Left lung (tissue), 10 donors: ENCODE data around the gene KIF11. TPM values are rescaled to one million over a fixed set of nuclear protein-coding genes. Genes with fewer than 3 reads are reported as not detected.

Experiments used
- ATAC-seq: fragments of 200-7000 bp; cut with Tn5 transposase; one replicate; pipeline ENCODE4 v1.9.1; 2020; ENCODE audit warnings: moderate library complexity
- DNase-seq, 4 donors: peaks; one replicate each; pipeline ENCODE4 v3.0.0-alpha.2; 2013 to 2020
- H3K27ac ChIP-seq, 2 donors: fragments of 200-600 bp; sonication (generic) in 1 of 2; one replicate each; pipeline versions ENCODE4 v1.5.0 to v1.8.0; 2020 to 2021
- H3K27me3 ChIP-seq, 2 donors: fragments of 200-600 bp; sonication (generic) in 1 of 2; one replicate each; pipeline versions ENCODE4 v1.5.0 to v1.8.0; 2020 to 2021
- H3K36me3 ChIP-seq, 2 donors: fragments of 200-600 bp; sonication (generic) in 1 of 2; one replicate each; pipeline versions ENCODE4 v1.5.0 to v1.8.0; 2020 to 2021
- H3K4me1 ChIP-seq, 2 donors: fragments of 200-600 bp; one replicate each; pipeline ENCODE4 v1.8.0; 2021
- H3K4me3 ChIP-seq, 2 donors: fragments of 200-600 bp; sonication (generic) in 1 of 2; one replicate each; pipeline versions ENCODE4 v1.5.0 to v1.8.0; 2020 to 2021; ENCODE audit warnings: mild to moderate bottlenecking in 1 of 2
- H3K9me3 ChIP-seq, 2 donors: fragments of 200-600 bp; sonication (generic) in 1 of 2; one replicate each; pipeline versions ENCODE4 v1.5.0 to v1.8.0; 2020 to 2021
- intact Hi-C, 2 donors: fragments of 100-400 bp; cut with DNase I; formaldehyde crosslinking; loops; one replicate each; pipeline versions ENCODE4 v1.11.2 to v1.14.2; 2022
- polyA plus RNA-seq, 6 donors: library from polyadenylated mRNA; unstranded; fragments of 120-200 nt; gene quantifications; one replicate each; pipeline ENCODE4 v1.2.1, GENCODE V29; 2013; ENCODE audit not compliant: insufficient read length in 6 of 6
- total RNA-seq, 2 donors: library from RNA; stranded (reverse); fragmentation: NEBNext Ultra II Directional; extraction: Animal tissue kit (Norgen Biotek cat#: 25700); gene quantifications; one replicate each; pipeline ENCODE4 v1.2.1, GENCODE V29; 2021
- TF ChIP-seq, protein P1 (sequence below), 2 donors: fragments of 200-600 bp; sonication (generic) in 1 of 2; IDR thresholded peaks; one replicate each; pipeline versions ENCODE4 v1.5.0 to v1.8.0; 2021; ENCODE audit warnings: antibody characterized with exemption in 2 of 2
- donor health status: DM: no; HTN: yes; CAD: no.
- donor health status: DM: no; HTN: no; CAD: no.

KIF11 gene
- total and polyA plus RNA-seq, 8 donors: 3.0 to 55.3 (median 28.0) TPM

DNA sequence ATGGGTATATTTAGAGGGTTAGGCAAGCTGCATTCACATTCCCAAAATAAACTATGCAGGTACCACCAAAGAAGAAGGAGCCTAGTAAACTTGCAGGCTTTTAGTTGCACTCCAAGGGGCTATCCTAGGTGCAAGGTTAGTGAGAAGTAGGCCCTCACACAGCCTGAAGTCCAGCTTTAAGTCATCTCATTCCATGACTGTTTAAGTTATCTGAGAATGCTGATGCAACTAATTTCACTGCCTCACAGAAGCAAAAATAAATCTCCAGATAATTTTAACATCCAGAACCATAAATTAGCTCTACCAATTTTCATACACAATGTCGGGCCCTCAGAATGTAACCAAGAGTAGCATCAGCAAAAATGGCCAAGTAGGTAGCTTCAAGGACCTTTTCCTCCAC is 62.5 kb downstream of the KIF11 start:
- DNase-seq: no peak
- H3K4me1 ChIP-seq: no peaks in the 10 kb centered on the region
- no peak for ATAC-seq
- intact Hi-C loops: no loop called here
- H3K9me3 ChIP-seq: no peaks in the 10 kb centered on the region
- no peak overlapping the region for H3K27ac ChIP-seq
- TF ChIP-seq, protein P1, sequence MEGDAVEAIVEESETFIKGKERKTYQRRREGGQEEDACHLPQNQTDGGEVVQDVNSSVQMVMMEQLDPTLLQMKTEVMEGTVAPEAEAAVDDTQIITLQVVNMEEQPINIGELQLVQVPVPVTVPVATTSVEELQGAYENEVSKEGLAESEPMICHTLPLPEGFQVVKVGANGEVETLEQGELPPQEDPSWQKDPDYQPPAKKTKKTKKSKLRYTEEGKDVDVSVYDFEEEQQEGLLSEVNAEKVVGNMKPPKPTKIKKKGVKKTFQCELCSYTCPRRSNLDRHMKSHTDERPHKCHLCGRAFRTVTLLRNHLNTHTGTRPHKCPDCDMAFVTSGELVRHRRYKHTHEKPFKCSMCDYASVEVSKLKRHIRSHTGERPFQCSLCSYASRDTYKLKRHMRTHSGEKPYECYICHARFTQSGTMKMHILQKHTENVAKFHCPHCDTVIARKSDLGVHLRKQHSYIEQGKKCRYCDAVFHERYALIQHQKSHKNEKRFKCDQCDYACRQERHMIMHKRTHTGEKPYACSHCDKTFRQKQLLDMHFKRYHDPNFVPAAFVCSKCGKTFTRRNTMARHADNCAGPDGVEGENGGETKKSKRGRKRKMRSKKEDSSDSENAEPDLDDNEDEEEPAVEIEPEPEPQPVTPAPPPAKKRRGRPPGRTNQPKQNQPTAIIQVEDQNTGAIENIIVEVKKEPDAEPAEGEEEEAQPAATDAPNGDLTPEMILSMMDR (IDR thresholded peaks at IDR 0.05): no peak
- H3K27me3 ChIP-seq: no peaks in the 10 kb centered on the region
- H3K4me3 ChIP-seq: no peak overlapping the region
- H3K36me3 ChIP-seq: peaks cover 0 to 11% of the 10 kb centered on the region in 2 donors

DNA sequence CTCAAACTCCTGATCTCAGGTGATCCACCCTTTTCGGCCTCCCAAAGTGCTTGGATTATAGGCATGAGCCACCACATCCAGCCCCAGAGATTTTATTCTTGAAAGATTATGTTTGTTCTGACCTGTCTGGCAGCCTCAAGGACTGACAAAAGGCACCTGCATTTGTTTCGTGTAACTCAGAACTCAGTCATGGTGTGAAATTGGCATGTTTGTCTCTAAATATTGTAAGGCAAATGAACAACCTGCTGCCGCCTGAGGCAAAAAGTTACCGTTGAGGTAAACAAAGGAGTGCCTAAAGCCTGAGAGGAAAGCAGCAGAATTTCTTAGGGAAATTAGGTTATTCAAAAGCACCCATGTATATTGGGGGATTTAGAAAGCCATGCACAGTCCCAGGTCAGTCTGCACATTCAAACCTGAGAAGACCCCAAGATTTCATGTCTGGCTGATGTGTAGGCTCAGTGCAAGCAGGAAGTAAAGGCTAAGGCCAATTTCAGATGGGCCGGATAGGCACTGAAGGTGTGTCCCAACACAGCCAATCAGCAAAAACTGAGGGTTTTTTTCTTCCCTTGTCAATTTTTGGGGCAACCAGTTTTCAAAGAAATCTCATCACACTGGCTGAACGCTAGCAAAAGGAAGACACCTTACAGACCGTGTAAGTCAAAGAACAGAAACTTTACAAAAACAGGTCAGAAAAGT is 63.5 kb downstream of the KIF11 start:
- ATAC-seq (no peak), DNase-seq (no peak)
- H3K9me3 ChIP-seq: no peaks in the 10 kb centered on the region
- TF ChIP-seq, protein P1 (IDR thresholded peaks at IDR 0.05): no peak
- H3K4me1 ChIP-seq: no peaks in the 10 kb centered on the region
- H3K4me3 ChIP-seq: no peak overlapping the region
- no peaks in the 10 kb centered on the region for H3K27me3 ChIP-seq
- peaks cover 0 to 6% of the 10 kb centered on the region in 2 donors for H3K36me3 ChIP-seq
- H3K27ac ChIP-seq: no peak overlapping the region
- intact Hi-C loops: no loop called here

DNA sequence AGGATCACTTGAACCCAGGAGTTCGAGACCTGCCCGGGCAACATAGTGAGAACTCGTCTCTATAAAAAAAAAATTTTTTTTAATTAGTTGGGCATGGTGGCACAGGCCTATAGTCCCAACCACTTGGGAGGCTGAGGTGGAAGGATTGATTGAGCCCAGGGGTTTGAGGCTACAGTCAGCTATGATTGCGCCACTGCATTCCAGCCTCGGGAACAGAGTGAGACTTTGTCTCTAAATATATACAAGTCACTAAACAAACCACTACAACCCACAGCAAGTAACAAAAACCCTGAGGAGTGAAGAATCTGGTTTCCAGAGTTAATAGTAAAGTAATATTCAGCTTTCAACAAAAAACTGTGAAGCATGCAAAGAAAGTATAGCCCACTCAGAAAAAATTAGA is 64.1 kb downstream of the KIF11 start:
- H3K36me3 ChIP-seq: peaks cover 0 to 6% of the 10 kb centered on the region in 2 donors
- intact Hi-C loops: no loop called here
- ATAC-seq: no peak

DNA sequence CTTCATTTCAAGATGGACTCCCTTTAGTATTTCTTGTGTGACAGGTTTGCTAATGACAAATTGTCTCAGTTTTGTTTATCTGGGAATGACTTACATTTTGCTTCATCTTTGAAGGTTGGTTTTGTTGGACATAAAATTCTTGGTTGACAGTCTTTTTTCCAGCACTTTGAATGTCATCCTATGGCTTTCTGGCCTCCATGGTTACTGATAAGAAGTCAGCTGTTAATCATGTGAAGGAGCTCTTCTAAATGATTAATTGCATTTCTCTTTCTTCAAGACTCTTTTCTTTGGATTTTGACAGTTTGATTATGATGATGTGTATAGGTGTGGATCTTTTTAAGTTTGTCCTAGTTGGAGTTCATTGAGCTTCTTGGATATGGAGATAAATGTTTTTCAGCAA is 69.9 kb downstream of the KIF11 start:
- intact Hi-C loops: no loop called here
- no peak for ATAC-seq
- no peaks in the 10 kb centered on the region for H3K4me1 ChIP-seq
- no peak overlapping the region for H3K4me3 ChIP-seq
- peaks cover 0 to 28% of the 10 kb centered on the region in 2 donors for H3K9me3 ChIP-seq
- no peaks in the 10 kb centered on the region for H3K27me3 ChIP-seq
- no peak for DNase-seq
- TF ChIP-seq, protein P1 (IDR thresholded peaks at IDR 0.05): no peak
- no peak overlapping the region for H3K27ac ChIP-seq
- no peaks in the 10 kb centered on the region for H3K36me3 ChIP-seq

More for the DNA sequence above, 64.1 kb downstream of the KIF11 start:
- DNase-seq: no peak
- TF ChIP-seq, protein P1 (IDR thresholded peaks at IDR 0.05): no peak
- no peak overlapping the region for H3K4me3 ChIP-seq
- H3K9me3 ChIP-seq: peaks cover 0 to 5% of the 10 kb centered on the region in 2 donors
- no peaks in the 10 kb centered on the region for H3K4me1 ChIP-seq
- no peak overlapping the region for H3K27ac ChIP-seq
- no peaks in the 10 kb centered on the region for H3K27me3 ChIP-seq

DNA sequence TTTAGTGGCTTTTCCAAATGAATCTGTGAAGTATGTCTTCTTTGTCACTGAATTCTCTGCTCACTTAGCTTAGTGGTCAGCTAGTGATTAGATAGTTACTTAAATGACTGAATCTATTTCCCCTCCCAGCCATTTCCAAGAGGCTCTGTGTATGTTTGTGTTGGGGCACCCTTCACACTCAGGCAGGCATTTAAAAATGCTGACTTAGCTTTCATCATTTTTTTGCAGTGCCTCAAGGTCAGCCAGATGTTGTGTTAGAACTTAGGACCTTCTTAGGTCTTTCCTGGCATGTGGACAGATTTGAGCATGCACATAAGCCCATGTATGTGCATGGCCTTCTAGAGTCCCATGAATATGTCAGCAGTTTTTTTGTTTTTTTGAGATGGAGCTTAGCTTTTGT is 71.4 kb downstream of the KIF11 start:
- Histone ChIP-seq H3K27me3 (no peaks in the 10 kb centered on the region), H3K9me3 (peaks cover 0 to 28% of the 10 kb centered on the region in 2 donors), H3K4me3 (no peak overlapping the region), H3K4me1 (no peaks in the 10 kb centered on the region), H3K36me3 (no peaks in the 10 kb centered on the region), H3K27ac (no peak overlapping the region)
- DNase-seq: no peak
- intact Hi-C loops: no loop called here
- TF ChIP-seq, protein P1 (IDR thresholded peaks at IDR 0.05): no peak
- ATAC-seq: no peak
